Sigmoid colon (tissue), 4 donors: ENCODE results near the gene CDC25B.

Experiments
- CTCF ChIP-seq, 4 experiments: fragments of 450-650 bp in 3 of 4; fragments of 200-600 bp in 1 of 4; IDR thresholded peaks; one replicate each; pipeline ENCODE4 v1.5.1; 2016 to 2019; ENCODE audit warnings: antibody characterized with exemption in 4 of 4, mild to moderate bottlenecking in 3 of 4, moderate library complexity in 2 of 4
- POLR2A ChIP-seq, 2 donors: fragments of 450-650 bp; IDR thresholded peaks; one replicate each; pipeline ENCODE4 v1.6.1; 2016; ENCODE audit warnings: antibody characterized with exemption in 2 of 2, mild to moderate bottlenecking in 2 of 2, moderate library complexity in 2 of 2
- POLR2AphosphoS5 ChIP-seq, 4 donors: sonication (generic); formaldehyde crosslinking; IDR thresholded peaks; one replicate each; pipeline ENCODE4 v1.6.1; 2017; ENCODE audit warnings: antibody characterized with exemption in 4 of 4

GRCh38 chr20:3778976-3779375 lies 17.1 kb upstream of the CDC25B start:
- no peak for TF ChIP-seq CTCF (IDR thresholded peaks at IDR 0.05)
- no peak for TF ChIP-seq POLR2A (IDR thresholded peaks at IDR 0.05)
- TF ChIP-seq POLR2AphosphoS5 (IDR thresholded peaks at IDR 0.05) = no peak
